ENCODE measurements around the gene KIF1A.

Gene KIF1A

GRCh38 chr2:240789051-240789453 is 31.0 kb downstream of the KIF1A start:
- H3K27me3 ChIP-seq (ENCODE audit: insufficient read depth, low read length), result no peaks in the 10 kb centered on the region
- peaks cover 51% of the 10 kb centered on the region for H3K36me3 ChIP-seq (ENCODE audit: insufficient read depth, low read length)
- H3K4me1 ChIP-seq (ENCODE audit: insufficient read depth, low read length), result peaks cover 21% of the 10 kb centered on the region
- H3K9me3 ChIP-seq (ENCODE audit: low read length), result no peaks in the 10 kb centered on the region
- no peak overlapping the region for H3K4me3 ChIP-seq (ENCODE audit: low read length)
- H2AFZ ChIP-seq (ENCODE audit: low read depth, low read length), result no peak overlapping the region

DNA sequence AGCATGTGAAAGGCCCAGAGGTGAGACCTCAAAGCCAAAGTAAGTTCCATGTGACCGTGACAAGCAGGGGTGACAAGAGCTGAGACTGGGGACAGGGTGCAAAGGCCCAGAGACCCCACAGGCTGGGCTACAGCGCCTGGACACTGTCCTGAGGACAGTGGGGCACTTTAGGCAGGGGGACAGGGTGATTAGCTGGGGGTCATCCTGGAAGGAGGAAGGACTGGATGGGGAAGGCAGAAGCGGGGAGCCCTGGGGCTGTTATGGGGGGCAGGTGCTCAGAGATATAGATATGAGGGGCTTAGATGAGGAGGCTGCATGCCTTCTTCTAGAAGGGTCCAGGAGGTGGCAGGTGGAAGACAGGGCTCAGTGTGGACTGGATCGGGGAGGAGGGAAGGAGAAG is 31.5 kb downstream of the KIF1A start:
- Histone ChIP-seq H3K4me1 (ENCODE audit: insufficient read depth, low read length) (peaks cover 20% of the 10 kb centered on the region), H3K4me3 (ENCODE audit: low read length) (no peak overlapping the region), H3K9me3 (ENCODE audit: low read length) (no peaks in the 10 kb centered on the region), H3K36me3 (ENCODE audit: insufficient read depth, low read length) (peaks cover 56% of the 10 kb centered on the region), H3K27me3 (ENCODE audit: insufficient read depth, low read length) (no peaks in the 10 kb centered on the region), H2AFZ (ENCODE audit: low read depth, low read length) (no peak overlapping the region)

DNA sequence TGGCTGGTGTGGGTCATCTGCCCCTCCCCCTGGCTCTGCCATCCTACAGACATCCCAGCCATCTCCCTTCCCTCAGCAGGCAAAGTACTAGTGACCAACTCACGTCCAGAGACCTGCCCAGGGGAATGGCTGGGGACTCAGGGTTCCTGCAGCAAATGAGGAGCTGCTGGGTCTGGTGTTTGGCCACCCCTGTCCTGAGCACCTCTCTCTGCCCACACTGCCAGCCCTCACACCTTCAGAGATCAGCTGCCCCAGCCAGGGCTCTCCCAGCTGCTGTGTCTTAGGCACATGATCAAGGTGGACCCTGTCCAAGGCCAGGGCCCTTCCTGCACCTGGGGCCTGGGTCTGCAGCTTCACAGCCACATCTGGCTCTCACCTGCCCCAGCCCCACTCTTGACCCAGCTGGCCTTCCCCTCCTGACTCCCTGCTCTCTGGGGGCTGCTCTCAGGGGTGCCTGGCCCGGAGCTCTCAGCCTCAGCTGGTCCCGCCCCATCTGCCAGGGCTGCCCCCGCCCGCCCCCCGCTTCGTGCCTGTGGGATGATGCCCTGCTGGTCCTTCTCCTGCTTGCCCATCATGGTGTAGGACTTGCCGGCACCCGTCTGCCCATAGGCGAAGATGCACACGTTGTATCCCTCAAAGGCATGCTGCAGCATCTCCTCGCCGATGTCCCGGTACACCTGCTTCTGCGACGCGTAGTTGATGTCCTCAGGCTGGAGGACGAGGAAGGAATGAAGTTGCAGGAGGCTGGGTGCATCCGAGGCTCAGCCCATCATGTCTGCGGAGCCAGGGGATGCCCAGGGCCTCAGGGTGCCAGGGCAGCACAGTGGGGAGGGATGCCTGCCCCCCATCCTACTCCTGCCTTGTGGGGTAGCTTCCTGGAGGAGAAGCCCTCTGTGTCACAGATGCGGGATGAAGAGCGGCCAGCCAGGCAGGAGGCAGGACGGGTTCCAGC is 32.2 kb downstream of the KIF1A start:
- Histone ChIP-seq H3K4me3 (ENCODE audit: low read length) (no peak overlapping the region), H2AFZ (ENCODE audit: low read depth, low read length) (no peak overlapping the region), H3K27me3 (ENCODE audit: insufficient read depth, low read length) (no peaks in the 10 kb centered on the region), H3K9me3 (ENCODE audit: low read length) (no peaks in the 10 kb centered on the region), H3K4me1 (ENCODE audit: insufficient read depth, low read length) (peaks cover 13% of the 10 kb centered on the region), H3K36me3 (ENCODE audit: insufficient read depth, low read length) (peaks cover 60% of the 10 kb centered on the region)

DNA sequence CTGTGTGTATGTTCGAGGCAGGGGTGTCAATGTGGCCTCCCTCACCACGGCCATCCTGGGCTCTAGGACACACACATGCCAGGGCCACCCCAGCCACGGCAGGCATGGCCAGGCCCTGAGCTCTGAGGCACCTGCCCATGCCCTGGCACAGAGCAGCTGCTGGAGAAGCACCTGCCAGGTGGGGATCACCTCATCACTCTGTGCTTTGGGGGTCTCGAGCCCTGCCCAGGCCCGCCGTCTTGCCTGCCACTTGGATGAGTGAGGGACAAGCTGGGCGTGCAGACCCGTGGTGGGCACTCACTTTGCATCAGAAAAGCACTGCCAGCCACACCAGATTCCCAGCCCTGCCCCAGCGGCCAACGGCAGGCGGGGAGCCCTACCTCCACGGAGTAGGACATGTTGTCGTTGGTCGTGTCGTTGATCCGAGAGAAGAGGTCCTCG is 33.1 kb downstream of the KIF1A start:
- Histone ChIP-seq H2AFZ (ENCODE audit: low read depth, low read length) (no peak overlapping the region), H3K27me3 (ENCODE audit: insufficient read depth, low read length) (no peaks in the 10 kb centered on the region), H3K4me1 (ENCODE audit: insufficient read depth, low read length) (peaks cover 4% of the 10 kb centered on the region), H3K36me3 (ENCODE audit: insufficient read depth, low read length) (peaks cover 64% of the 10 kb centered on the region), H3K9me3 (ENCODE audit: low read length) (no peaks in the 10 kb centered on the region), H3K4me3 (ENCODE audit: low read length) (no peak overlapping the region)

GRCh38 chr2:240786355-240786841 is 33.6 kb downstream of the KIF1A start:
- Histone ChIP-seq H2AFZ (ENCODE audit: low read depth, low read length) (no peak overlapping the region), H3K36me3 (ENCODE audit: insufficient read depth, low read length) (peaks cover 64% of the 10 kb centered on the region)

DNA sequence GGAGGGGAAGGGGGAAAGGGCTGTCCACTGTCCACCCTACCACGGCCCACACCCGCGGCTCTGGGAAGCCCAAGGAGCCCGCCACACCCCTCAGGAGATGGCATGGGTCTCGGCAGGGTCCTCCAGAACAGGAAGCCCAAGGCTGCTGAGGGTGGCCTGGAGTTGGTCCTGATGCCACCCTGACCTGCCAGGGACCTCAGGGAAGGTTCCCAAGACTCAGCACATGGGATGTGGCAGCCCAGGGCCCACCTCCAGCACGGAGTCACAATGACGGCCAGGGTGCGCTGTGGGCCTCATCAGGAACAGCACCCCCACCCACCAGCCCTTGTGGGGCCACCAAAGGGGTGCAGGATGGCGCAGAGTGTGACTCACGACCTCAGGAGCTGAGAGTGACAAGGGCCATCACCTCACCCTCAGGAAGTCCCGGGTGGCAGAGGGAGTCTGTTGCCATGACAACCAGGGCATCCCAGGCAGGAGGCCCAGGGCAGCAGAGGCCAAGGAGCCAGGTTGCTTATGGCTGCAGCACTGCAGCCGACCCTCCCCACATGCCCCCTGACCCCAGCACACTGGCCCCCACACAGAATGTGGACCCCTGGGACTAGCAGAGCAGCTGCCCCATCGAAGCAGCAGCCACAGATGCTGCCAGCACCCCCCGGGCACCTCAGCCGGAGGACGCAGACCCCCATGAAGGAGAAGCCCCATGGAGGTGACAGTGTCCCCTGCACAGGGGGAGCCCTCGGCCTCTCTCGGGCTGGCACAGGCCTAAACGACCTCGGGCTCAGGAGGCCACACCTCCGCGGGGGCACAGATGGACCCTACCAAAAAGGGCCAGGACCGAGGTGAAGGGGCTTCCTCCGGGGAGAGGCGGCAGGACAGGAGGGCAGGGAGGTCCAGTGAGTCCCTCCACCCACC is 34.3 kb downstream of the KIF1A start:
- Histone ChIP-seq H3K27me3 (ENCODE audit: insufficient read depth, low read length) (no peaks in the 10 kb centered on the region), H3K4me3 (ENCODE audit: low read length) (no peak overlapping the region), H3K4me1 (ENCODE audit: insufficient read depth, low read length) (no peaks in the 10 kb centered on the region), H2AFZ (ENCODE audit: low read depth, low read length) (no peak overlapping the region), H3K9me3 (ENCODE audit: low read length) (no peaks in the 10 kb centered on the region), H3K36me3 (ENCODE audit: insufficient read depth, low read length) (peaks cover 61% of the 10 kb centered on the region)

More at GRCh38 chr2:240786355-240786841, 33.6 kb downstream of the KIF1A start:
- no peaks in the 10 kb centered on the region for H3K4me1 ChIP-seq (ENCODE audit: insufficient read depth, low read length)
- H3K9me3 ChIP-seq (ENCODE audit: low read length), result no peaks in the 10 kb centered on the region
- H3K27me3 ChIP-seq (ENCODE audit: insufficient read depth, low read length), result no peaks in the 10 kb centered on the region
- H3K4me3 ChIP-seq (ENCODE audit: low read length), result no peak overlapping the region

- no peak overlapping the region for H2AFZ ChIP-seq (ENCODE audit: low read depth, low read length)
- peaks cover 61% of the 10 kb centered on the region for H3K36me3 ChIP-seq (ENCODE audit: insufficient read depth, low read length)
- H3K4me3 ChIP-seq (ENCODE audit: low read length), result no peak overlapping the region
- H3K4me1 ChIP-seq (ENCODE audit: insufficient read depth, low read length), result no peaks in the 10 kb centered on the region
- H3K9me3 ChIP-seq (ENCODE audit: low read length), result no peaks in the 10 kb centered on the region
- no peaks in the 10 kb centered on the region for H3K27me3 ChIP-seq (ENCODE audit: insufficient read depth, low read length)
Measured at GRCh38 chr2:240784629-240785423, 35.2 kb downstream of the KIF1A start.

- Histone ChIP-seq H3K4me1 (ENCODE audit: insufficient read depth, low read length) (no peaks in the 10 kb centered on the region), H3K4me3 (ENCODE audit: low read length) (no peak overlapping the region), H3K9me3 (ENCODE audit: low read length) (no peaks in the 10 kb centered on the region), H3K36me3 (ENCODE audit: insufficient read depth, low read length) (peaks cover 58% of the 10 kb centered on the region), H2AFZ (ENCODE audit: low read depth, low read length) (no peak overlapping the region), H3K27me3 (ENCODE audit: insufficient read depth, low read length) (no peaks in the 10 kb centered on the region)
Measured at GRCh38 chr2:240783819-240784621, 36.0 kb downstream of the KIF1A start.

GRCh38 chr2:240782886-240783818 is 36.9 kb downstream of the KIF1A start:
- Histone ChIP-seq H3K36me3 (ENCODE audit: insufficient read depth, low read length) (peaks cover 49% of the 10 kb centered on the region), H3K4me3 (ENCODE audit: low read length) (no peak overlapping the region), H2AFZ (ENCODE audit: low read depth, low read length) (no peak overlapping the region), H3K27me3 (ENCODE audit: insufficient read depth, low read length) (no peaks in the 10 kb centered on the region), H3K4me1 (ENCODE audit: insufficient read depth, low read length) (no peaks in the 10 kb centered on the region), H3K9me3 (ENCODE audit: low read length) (no peaks in the 10 kb centered on the region)

GRCh38 chr2:240782221-240782885 is 37.7 kb downstream of the KIF1A start:
- Histone ChIP-seq H3K36me3 (ENCODE audit: insufficient read depth, low read length) (peaks cover 41% of the 10 kb centered on the region), H2AFZ (ENCODE audit: low read depth, low read length) (no peak overlapping the region), H3K27me3 (ENCODE audit: insufficient read depth, low read length) (no peaks in the 10 kb centered on the region), H3K4me3 (ENCODE audit: low read length) (no peak overlapping the region), H3K4me1 (ENCODE audit: insufficient read depth, low read length) (no peaks in the 10 kb centered on the region), H3K9me3 (ENCODE audit: low read length) (no peaks in the 10 kb centered on the region)

Data from neuron (in vitro differentiated cells).